Endothelial cell of umbilical vein (primary cell): ENCODE results near the gene COX4I1. TPM values are rescaled to one million over a fixed set of nuclear protein-coding genes. Genes with fewer than 3 reads are reported as not detected.

ENCODE experiments used
- BruUV-seq: library from RNA; stranded (reverse); fragments of 400-500 nt; replicated peaks from 2 replicates; lab custom pipeline; 2021; lab: Mats Ljungman, UMichigan
- CTCF ChIA-PET: fragments of 300-600, 350-600 bp; sonication (Branson Sonifier 250); formaldehyde crosslinking; loops from one replicate; lab custom pipeline; 2021; ENCODE audit warnings: antibody characterized with exemption, inconsistent platforms; lab: Charles Lee
- POLR2A ChIA-PET: fragments of 300-600, 350-600 bp; sonication (Branson Sonifier 250); formaldehyde crosslinking; loops from one replicate; lab custom pipeline; 2021; ENCODE audit warnings: antibody characterized with exemption, inconsistent platforms; lab: Charles Lee
- DNase-seq: peaks from one replicate; pipeline ENCODE4 v3.0.0-alpha.2; 2011; ENCODE audit warnings: low read depth, low spot score
- FAIRE-seq: peaks from 2 replicates; lab custom pipeline; 2011; peaks lifted over from hg19 to GRCh38; lab: Jason Lieb, UNC
- H2AFZ ChIP-seq: 2 replicates; pipeline ENCODE4 v1.6.0; 2012; ENCODE audit warnings: low read depth, low read length, control low read depth, inconsistent platforms
- H3K27ac ChIP-seq: 2 replicates; pipeline ENCODE4 v1.5.1; 2011; ENCODE audit warnings: low read depth, mild to moderate bottlenecking, control low read depth, low read length, moderate library complexity; ENCODE audit not compliant: insufficient read depth
- H3K27me3 ChIP-seq, 2 experiments: 2 replicates each; pipeline versions ENCODE4 v1.6.0 to v1.6.1; 2011; ENCODE audit warnings: low read length in 2 of 2, mixed read lengths in 1 of 2; ENCODE audit not compliant: control insufficient read depth in 2 of 2, insufficient read depth in 2 of 2
- H3K36me3 ChIP-seq, 2 experiments: 2 replicates in 1 of 2; 3 replicates in 1 of 2; pipeline ENCODE4 v1.5.1; 2011; ENCODE audit warnings: low read length in 2 of 2, mild to moderate bottlenecking in 1 of 2, moderate library complexity in 1 of 2; ENCODE audit not compliant: control insufficient read depth in 2 of 2, insufficient read depth in 2 of 2; ENCODE audit errors: extremely low read depth in 1 of 2
- H3K4me1 ChIP-seq: 3 replicates; pipeline ENCODE4 v1.5.1; 2011; ENCODE audit warnings: mild to moderate bottlenecking, low read length; ENCODE audit not compliant: control insufficient read depth, insufficient read depth; ENCODE audit errors: extremely low read depth
- H3K4me2 ChIP-seq: 2 replicates; pipeline ENCODE4 v1.6.1; 2011; ENCODE audit warnings: low read length, control low read depth, mixed read lengths; ENCODE audit not compliant: insufficient read depth
- H3K4me3 ChIP-seq, 3 experiments: fragments of 200-600 bp in 1 of 3; sonication (generic), shearing (Covaris generic) in 1 of 3; replicated peaks in 1 of 3; 2 replicates each; pipeline ENCODE4 v1.5.1; 2011 to 2016; ENCODE audit warnings: control low read depth in 3 of 3, low read length in 3 of 3, mild to moderate bottlenecking in 2 of 3, inconsistent platforms in 1 of 3, low read depth in 1 of 3, moderate library complexity in 1 of 3; ENCODE audit not compliant: insufficient read depth in 1 of 3
- H3K79me2 ChIP-seq: 2 replicates; pipeline ENCODE4 v1.6.0; 2012; ENCODE audit warnings: low read length, inconsistent platforms; ENCODE audit not compliant: control insufficient read depth, insufficient read depth
- H3K9ac ChIP-seq: replicated peaks from 2 replicates; pipeline ENCODE3; 2011; ENCODE audit warnings: low read length, control low read depth; ENCODE audit not compliant: insufficient read depth; ENCODE audit errors: extremely low read depth
- H3K9me1 ChIP-seq: replicated peaks from 3 replicates; pipeline ENCODE4 v1.6.0; 2011; ENCODE audit warnings: mild to moderate bottlenecking, low read length; ENCODE audit not compliant: control insufficient read depth, insufficient read depth; ENCODE audit errors: extremely low read depth
- H3K9me3 ChIP-seq: replicated peaks from 2 replicates; pipeline ENCODE4 v1.5.1; 2012; ENCODE audit warnings: low read length, inconsistent platforms; ENCODE audit not compliant: control insufficient read depth, insufficient read depth
- H4K20me1 ChIP-seq: replicated peaks from 2 replicates; pipeline ENCODE3; 2011; ENCODE audit warnings: mild to moderate bottlenecking, low read length; ENCODE audit not compliant: control insufficient read depth, insufficient read depth; ENCODE audit errors: extremely low read depth
- EZH2 ChIP-seq: IDR thresholded peaks from 2 replicates; pipeline ENCODE4 v1.6.1; 2012; ENCODE audit warnings: borderline replicate concordance, low read depth, mild to moderate bottlenecking, moderate library complexity, low read length, inconsistent platforms; ENCODE audit not compliant: severe bottlenecking
- FOS ChIP-seq: IDR thresholded peaks from 2 replicates; pipeline ENCODE4 v1.6.1; 2011; ENCODE audit warnings: mild to moderate bottlenecking, low read length, moderate library complexity, borderline replicate concordance; ENCODE audit not compliant: insufficient read depth
- GATA2 ChIP-seq: IDR thresholded peaks from 2 replicates; pipeline ENCODE4 v1.7.0; 2011; ENCODE audit warnings: low read depth, mild to moderate bottlenecking, moderate library complexity, mixed read lengths, low read length; ENCODE audit not compliant: insufficient read length, insufficient read depth
- JUN ChIP-seq: IDR thresholded peaks from 2 replicates; pipeline ENCODE4 v1.6.1; 2011; ENCODE audit warnings: borderline replicate concordance, low read depth; ENCODE audit not compliant: insufficient read length, insufficient read depth
- MYC ChIP-seq: IDR thresholded peaks from one replicate; pipeline ENCODE4 v1.6.1; 2011; ENCODE audit warnings: mild to moderate bottlenecking, low read depth, low read length
- POLR2A ChIP-seq: IDR thresholded peaks from 2 replicates; pipeline ENCODE4 v1.6.1; 2012; ENCODE audit warnings: low read depth, mild to moderate bottlenecking, control low read depth, low read length
- POLR2AphosphoS5 ChIP-seq: IDR thresholded peaks from 2 replicates; pipeline ENCODE4 v1.6.1; 2012; ENCODE audit warnings: low read depth, mild to moderate bottlenecking, control low read depth, low read length, moderate library complexity; ENCODE audit not compliant: insufficient read depth
- dilution Hi-C: fragments of 300-500 bp; cut with MboI; formaldehyde crosslinking; loops from one replicate; pipeline ENCODE4 v1.15.0; 2019; ENCODE audit warnings: low sequenced_read_pairs; ENCODE audit not compliant: extremely low pct_ligation_motif_present
- intact Hi-C: fragments of 100-400 bp; cut with micrococcal nuclease; formaldehyde crosslinking; loops from one replicate; pipeline ENCODE4 v1.10.0; 2022
- polyA plus RNA-seq, 4 experiments: library from polyadenylated mRNA; depleted of rRNA in 3 of 4; stranded (reverse) in 3 of 4; unstranded in 1 of 4; fragments of >200 nt; gene quantifications; 2 replicates each; pipeline versions ENCODE4 v1.2.1 to v1.2.3, GENCODE V29; 2011 to 2012; ENCODE audit warnings: missing spikeins in 1 of 4
- total RNA-seq: library from RNA; stranded (reverse); gene quantifications from 2 replicates; pipeline ENCODE4 v1.2.3, GENCODE V29; 2021
- TF ChIP-seq, protein P1 (sequence below), 2 donors: IDR thresholded peaks; 1 replicate in 1 of 2; 2 replicates in 1 of 2; pipeline ENCODE4 v1.5.1; 2011; ENCODE audit warnings: low read length in 2 of 2, mild to moderate bottlenecking in 2 of 2, moderate library complexity in 2 of 2, control low read depth in 1 of 2, inconsistent platforms in 1 of 2, low read depth in 1 of 2; ENCODE audit not compliant: insufficient read depth in 1 of 2; ENCODE audit errors: extremely low read depth in 1 of 2
- TF ChIP-seq, protein P2 (sequence below): IDR thresholded peaks from 2 replicates; pipeline ENCODE4 v1.6.1; 2011; ENCODE audit not compliant: insufficient read depth, insufficient read length

The COX4I1 gene
- total and polyA plus RNA-seq, 2 donors (not counting 3 experiments of a cell fraction or from before 2014, with no cell fraction given), result 560 to 953 TPM

DNA sequence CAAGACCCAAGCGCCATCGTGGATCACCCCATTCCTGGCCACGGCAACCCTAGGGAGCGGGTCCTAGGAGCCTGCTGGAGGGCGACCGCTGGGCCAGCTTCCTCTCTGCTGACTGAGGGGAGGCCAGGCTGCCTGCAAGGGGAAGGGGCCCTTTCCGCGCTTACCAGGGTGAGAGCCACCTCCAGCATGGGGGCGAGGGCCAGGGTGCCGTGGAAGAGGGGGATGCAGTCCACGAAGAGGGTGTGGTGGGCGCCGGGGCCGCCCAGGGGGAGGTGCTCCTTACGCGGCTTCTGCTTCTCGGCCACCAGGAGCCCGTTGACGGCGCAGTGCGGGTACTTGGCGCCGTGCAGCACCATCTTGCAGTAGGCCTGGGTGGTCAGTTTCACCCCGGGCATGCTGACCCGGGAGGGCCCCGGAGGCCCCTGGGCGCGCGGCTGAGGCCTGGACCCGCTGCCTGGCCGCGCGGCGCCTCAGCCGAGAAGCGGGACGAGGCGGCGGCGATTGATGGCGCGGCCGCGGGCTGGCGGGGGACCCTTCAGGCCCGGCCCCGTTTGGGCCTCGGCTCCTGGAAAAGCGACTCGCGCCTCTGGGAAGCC is 496 bp upstream of the COX4I1 start:
- Histone ChIP-seq H3K27ac (peak overlapping the region; percentile 96), H3K4me2 (peak overlapping the region; percentile 83), H3K27me3 (no peaks in the 10 kb centered on the region), H3K9ac (peak overlapping the region; percentile 98), H2AFZ (peak overlapping the region; percentile 12), H3K4me3 (peak overlapping the region; percentile 52 to 99 (median 85)), H3K4me1 (peaks cover 14% of the 10 kb centered on the region), H4K20me1 (peaks cover 5% of the 10 kb centered on the region), H3K36me3 (peaks cover 18 to 29% of the 10 kb centered on the region in 2 experiments), H3K79me2 (peaks cover 89% of the 10 kb centered on the region), H3K9me1 (no peaks in the 10 kb centered on the region), H3K9me3 (no peaks in the 10 kb centered on the region)
- ChIA-PET POLR2A (no interaction called here), CTCF (interaction anchor here (1.7 kb wide), 1 partner anchor 20 kb away, joined by 5 read pairs; no protein-coding TSS in a partner anchor)
- dilution Hi-C loops (no loop called here), intact Hi-C loops (loop anchor here (1.0 kb wide), 1 partner anchor 21 kb away; no protein-coding TSS in a partner anchor)
- FAIRE-seq (no peak), DNase-seq (peak; percentile 52)
- BruUV-seq, result TSS peak; percentile 49
- TF ChIP-seq POLR2AphosphoS5, result no peak
- TF ChIP-seq, protein P1, sequence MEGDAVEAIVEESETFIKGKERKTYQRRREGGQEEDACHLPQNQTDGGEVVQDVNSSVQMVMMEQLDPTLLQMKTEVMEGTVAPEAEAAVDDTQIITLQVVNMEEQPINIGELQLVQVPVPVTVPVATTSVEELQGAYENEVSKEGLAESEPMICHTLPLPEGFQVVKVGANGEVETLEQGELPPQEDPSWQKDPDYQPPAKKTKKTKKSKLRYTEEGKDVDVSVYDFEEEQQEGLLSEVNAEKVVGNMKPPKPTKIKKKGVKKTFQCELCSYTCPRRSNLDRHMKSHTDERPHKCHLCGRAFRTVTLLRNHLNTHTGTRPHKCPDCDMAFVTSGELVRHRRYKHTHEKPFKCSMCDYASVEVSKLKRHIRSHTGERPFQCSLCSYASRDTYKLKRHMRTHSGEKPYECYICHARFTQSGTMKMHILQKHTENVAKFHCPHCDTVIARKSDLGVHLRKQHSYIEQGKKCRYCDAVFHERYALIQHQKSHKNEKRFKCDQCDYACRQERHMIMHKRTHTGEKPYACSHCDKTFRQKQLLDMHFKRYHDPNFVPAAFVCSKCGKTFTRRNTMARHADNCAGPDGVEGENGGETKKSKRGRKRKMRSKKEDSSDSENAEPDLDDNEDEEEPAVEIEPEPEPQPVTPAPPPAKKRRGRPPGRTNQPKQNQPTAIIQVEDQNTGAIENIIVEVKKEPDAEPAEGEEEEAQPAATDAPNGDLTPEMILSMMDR (IDR thresholded peaks at IDR 0.05; ENCODE audit: extremely low read depth in 1 of 2, insufficient read depth in 1 of 2, low read depth in 1 of 2, low read length in 2 of 2), result peak in 1 of 2 donors; percentile 18

DNA sequence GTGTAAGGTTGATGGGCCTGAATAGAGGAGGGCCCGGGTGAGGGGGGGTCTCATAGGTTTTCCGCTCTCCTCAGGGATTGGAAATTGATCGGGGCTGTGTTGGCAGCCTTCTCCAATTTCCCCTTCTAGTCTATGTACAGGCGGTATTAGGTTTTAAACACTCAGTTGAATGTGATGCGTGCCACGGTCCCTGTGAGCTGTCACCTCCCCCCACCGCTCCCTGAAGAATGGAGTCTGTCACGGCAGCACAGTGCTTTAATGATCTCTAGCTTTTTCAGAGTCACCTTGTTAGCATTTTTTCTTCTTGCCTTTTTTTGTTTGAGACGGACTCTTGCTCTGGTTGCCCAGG is 800 bp downstream of the COX4I1 start:
- no peak for DNase-seq
- Histone ChIP-seq H2AFZ (no peak overlapping the region), H4K20me1 (peaks cover 5% of the 10 kb centered on the region)

More for the DNA sequence above, 800 bp downstream of the COX4I1 start:
- Histone ChIP-seq H3K36me3 (peaks cover 24 to 33% of the 10 kb centered on the region in 2 experiments), H3K27ac (peak overlapping the region; percentile 96), H3K4me2 (peak overlapping the region; percentile 82), H3K4me3 (peak overlapping the region; percentile 52 to 99 (median 85)), H3K4me1 (peaks cover 14% of the 10 kb centered on the region), H3K9me3 (no peaks in the 10 kb centered on the region), H3K27me3 (no peaks in the 10 kb centered on the region), H3K9me1 (no peaks in the 10 kb centered on the region), H3K79me2 (peaks cover 76% of the 10 kb centered on the region), H3K9ac (peak overlapping the region; percentile 98)
- intact Hi-C loops (loop anchor here (1.0 kb wide), 1 partner anchor 48 kb away; no protein-coding TSS in a partner anchor), dilution Hi-C loops (no loop called here)
- ChIA-PET CTCF (interaction anchor here (0.7 to 2.1 kb wide), 3 partner anchors 10 to 21 kb away, joined by 3 to 7 read pairs (median 5); no protein-coding TSS in a partner anchor), POLR2A (no interaction called here)
- no peak for FAIRE-seq
- no TSS peak for BruUV-seq
- TF ChIP-seq FOS, result no peak
- TF ChIP-seq MYC, result no peak
- TF ChIP-seq, protein P2, sequence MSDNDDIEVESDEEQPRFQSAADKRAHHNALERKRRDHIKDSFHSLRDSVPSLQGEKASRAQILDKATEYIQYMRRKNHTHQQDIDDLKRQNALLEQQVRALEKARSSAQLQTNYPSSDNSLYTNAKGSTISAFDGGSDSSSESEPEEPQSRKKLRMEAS, result no peak
- TF ChIP-seq EZH2, result no peak
- TF ChIP-seq GATA2, result no peak
- no peak for TF ChIP-seq POLR2A
- TF ChIP-seq JUN, result no peak
- TF ChIP-seq, protein P1 (IDR thresholded peaks at IDR 0.05; ENCODE audit: extremely low read depth in 1 of 2, insufficient read depth in 1 of 2, low read depth in 1 of 2, low read length in 2 of 2), result no peak
- no peak for TF ChIP-seq POLR2AphosphoS5
